ENCODE data around the gene CACNA1B.

CACNA1B gene

DNA sequence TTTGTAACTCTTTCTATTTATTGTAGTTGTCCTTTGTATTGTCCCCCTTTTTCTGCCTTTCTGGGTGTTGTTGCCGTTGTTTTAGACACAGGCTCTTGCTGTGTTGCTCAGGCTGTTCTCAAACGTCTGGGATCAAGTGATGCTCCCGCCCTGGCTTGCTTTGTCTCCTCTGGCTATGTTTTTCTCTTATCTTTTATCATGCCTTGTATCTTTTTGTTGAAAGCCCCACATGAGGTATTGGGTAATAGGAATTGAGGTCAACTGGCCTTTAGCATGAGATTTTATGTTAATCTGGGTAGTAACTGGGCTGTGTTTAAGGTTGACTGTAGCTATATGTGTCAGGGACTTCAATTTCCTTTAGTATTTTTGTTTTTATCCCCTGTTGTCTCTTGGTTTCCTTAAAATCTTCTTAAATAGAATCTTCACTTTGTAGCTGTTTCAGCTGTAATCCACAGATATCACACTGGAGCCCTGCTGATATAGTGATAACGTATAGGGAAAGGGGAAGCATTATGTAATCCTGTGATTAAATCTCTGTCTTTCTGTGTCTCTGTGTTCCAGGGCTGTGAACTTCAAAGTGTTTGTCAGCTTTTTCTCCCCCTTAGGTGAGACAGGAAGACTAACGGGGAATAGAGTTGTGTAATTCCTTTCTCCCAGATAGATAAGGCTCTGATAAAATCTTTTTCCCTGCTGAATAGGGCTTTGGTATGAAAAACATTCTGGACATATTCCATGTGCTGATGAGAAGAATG, 25.9 kb upstream of the CACNA1B start:
- no peaks in the 10 kb centered on the region for H3K9me2 ChIP-seq (replicated peaks; ENCODE audit: insufficient read depth, low read length)
- no peak for DNase-seq
- TF ChIP-seq EZH2phosphoT487 (IDR thresholded peaks at IDR 0.05; ENCODE audit: low read length) = no peak
- TF ChIP-seq EZH2 (optimal IDR thresholded peaks at IDR 0.05; ENCODE audit: low read depth, low read length) = no peak
- TF ChIP-seq, protein P1, sequence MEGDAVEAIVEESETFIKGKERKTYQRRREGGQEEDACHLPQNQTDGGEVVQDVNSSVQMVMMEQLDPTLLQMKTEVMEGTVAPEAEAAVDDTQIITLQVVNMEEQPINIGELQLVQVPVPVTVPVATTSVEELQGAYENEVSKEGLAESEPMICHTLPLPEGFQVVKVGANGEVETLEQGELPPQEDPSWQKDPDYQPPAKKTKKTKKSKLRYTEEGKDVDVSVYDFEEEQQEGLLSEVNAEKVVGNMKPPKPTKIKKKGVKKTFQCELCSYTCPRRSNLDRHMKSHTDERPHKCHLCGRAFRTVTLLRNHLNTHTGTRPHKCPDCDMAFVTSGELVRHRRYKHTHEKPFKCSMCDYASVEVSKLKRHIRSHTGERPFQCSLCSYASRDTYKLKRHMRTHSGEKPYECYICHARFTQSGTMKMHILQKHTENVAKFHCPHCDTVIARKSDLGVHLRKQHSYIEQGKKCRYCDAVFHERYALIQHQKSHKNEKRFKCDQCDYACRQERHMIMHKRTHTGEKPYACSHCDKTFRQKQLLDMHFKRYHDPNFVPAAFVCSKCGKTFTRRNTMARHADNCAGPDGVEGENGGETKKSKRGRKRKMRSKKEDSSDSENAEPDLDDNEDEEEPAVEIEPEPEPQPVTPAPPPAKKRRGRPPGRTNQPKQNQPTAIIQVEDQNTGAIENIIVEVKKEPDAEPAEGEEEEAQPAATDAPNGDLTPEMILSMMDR (IDR thresholded peaks at IDR 0.05; ENCODE audit: low read length) = no peak

GRCh38 chr9:137853392-137853995, 24.1 kb upstream of the CACNA1B start:
- Histone ChIP-seq H3K27ac (ENCODE audit: low read length) (no peak overlapping the region), H3K9me2 (replicated peaks; ENCODE audit: insufficient read depth, low read length) (no peaks in the 10 kb centered on the region), H3K79me2 (ENCODE audit: low read length) (no peaks in the 10 kb centered on the region), H3F3A (ENCODE audit: insufficient read depth, low read length) (no peaks in the 10 kb centered on the region), H3K9me3 (replicated peaks; ENCODE audit: insufficient read depth, low read length) (no peaks in the 10 kb centered on the region), H3K27me3 (replicated peaks; ENCODE audit: insufficient read depth, low read length) (peaks cover 35% of the 10 kb centered on the region), H3K9ac (ENCODE audit: low read length) (no peak overlapping the region), H3K36me3 (replicated peaks; ENCODE audit: insufficient read depth, low read length) (no peaks in the 10 kb centered on the region), H4K20me1 (ENCODE audit: insufficient read depth, low read length) (no peaks in the 10 kb centered on the region), H3K4me2 (ENCODE audit: low read depth, low read length) (no peak overlapping the region), H3K4me3 (ENCODE audit: low read length) (no peak overlapping the region), H2AFZ (ENCODE audit: low read length) (no peak overlapping the region), H3K4me1 (ENCODE audit: low read length) (no peaks in the 10 kb centered on the region)
- no peak for DNase-seq
- no peak for TF ChIP-seq EZH2phosphoT487 (IDR thresholded peaks at IDR 0.05; ENCODE audit: low read length)
- no peak for TF ChIP-seq EZH2 (optimal IDR thresholded peaks at IDR 0.05; ENCODE audit: low read depth, low read length)
- TF ChIP-seq, protein P1 (IDR thresholded peaks at IDR 0.05; ENCODE audit: low read length) = no peak

More for the DNA sequence above, 25.9 kb upstream of the CACNA1B start:
- Histone ChIP-seq H4K20me1 (ENCODE audit: insufficient read depth, low read length) (no peaks in the 10 kb centered on the region), H3F3A (ENCODE audit: insufficient read depth, low read length) (no peaks in the 10 kb centered on the region), H3K79me2 (ENCODE audit: low read length) (no peaks in the 10 kb centered on the region), H3K4me2 (ENCODE audit: low read depth, low read length) (no peak overlapping the region), H3K27me3 (replicated peaks; ENCODE audit: insufficient read depth, low read length) (peaks cover 23% of the 10 kb centered on the region), H2AFZ (ENCODE audit: low read length) (no peak overlapping the region), H3K36me3 (replicated peaks; ENCODE audit: insufficient read depth, low read length) (no peaks in the 10 kb centered on the region), H3K9me3 (replicated peaks; ENCODE audit: insufficient read depth, low read length) (no peaks in the 10 kb centered on the region), H3K9ac (ENCODE audit: low read length) (no peak overlapping the region), H3K27ac (ENCODE audit: low read length) (no peak overlapping the region), H3K4me3 (ENCODE audit: low read length) (no peak overlapping the region), H3K4me1 (ENCODE audit: low read length) (no peaks in the 10 kb centered on the region)

DNA sequence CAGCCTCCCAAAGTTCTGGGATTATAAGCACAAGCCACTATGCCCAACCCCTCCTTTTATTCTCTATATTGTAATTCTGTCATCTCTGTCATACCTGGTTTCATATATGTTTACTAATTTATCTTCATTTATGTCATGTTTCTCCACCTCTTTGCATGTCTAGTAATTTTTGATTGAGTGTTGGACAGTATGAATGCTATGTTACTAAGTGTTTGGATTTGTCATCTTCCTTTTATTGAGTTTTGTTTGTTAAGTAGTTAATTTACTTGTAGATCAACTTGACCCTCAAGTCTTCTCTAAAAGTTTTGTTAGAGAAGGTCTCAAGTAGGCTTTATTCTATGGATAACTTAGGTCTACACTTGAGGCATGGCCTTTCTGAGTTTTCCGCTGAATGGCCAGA, 17.2 kb upstream of the CACNA1B start:
- H3K36me3 ChIP-seq (replicated peaks; ENCODE audit: insufficient read depth, low read length) = no peaks in the 10 kb centered on the region
- H4K20me1 ChIP-seq (ENCODE audit: insufficient read depth, low read length) = no peaks in the 10 kb centered on the region
- TF ChIP-seq, protein P1 (IDR thresholded peaks at IDR 0.05; ENCODE audit: low read length) = no peak
- TF ChIP-seq EZH2phosphoT487 (IDR thresholded peaks at IDR 0.05; ENCODE audit: low read length) = no peak
- TF ChIP-seq EZH2 (optimal IDR thresholded peaks at IDR 0.05; ENCODE audit: low read depth, low read length) = no peak
- H3K4me3 ChIP-seq (ENCODE audit: low read length) = no peak overlapping the region
- H3K27ac ChIP-seq (ENCODE audit: low read length) = no peak overlapping the region
- H3K9me2 ChIP-seq (replicated peaks; ENCODE audit: insufficient read depth, low read length) = no peaks in the 10 kb centered on the region
- no peak for DNase-seq
- peaks cover 3% of the 10 kb centered on the region; the same call in 1 of the 2 replicates for H3K4me1 ChIP-seq (ENCODE audit: low read length)
- no peak overlapping the region for H3K4me2 ChIP-seq (ENCODE audit: low read depth, low read length)
- no peak overlapping the region for H3K9ac ChIP-seq (ENCODE audit: low read length)
- no peaks in the 10 kb centered on the region for H3K9me3 ChIP-seq (replicated peaks; ENCODE audit: insufficient read depth, low read length)
- H3F3A ChIP-seq (ENCODE audit: insufficient read depth, low read length) = no peaks in the 10 kb centered on the region
- no peaks in the 10 kb centered on the region for H3K79me2 ChIP-seq (ENCODE audit: low read length)
- peaks cover 52% of the 10 kb centered on the region for H3K27me3 ChIP-seq (replicated peaks; ENCODE audit: insufficient read depth, low read length)
- no peak overlapping the region for H2AFZ ChIP-seq (ENCODE audit: low read length)
